ENCODE data around the gene CACHD1. TPM values are rescaled to one million over a fixed set of nuclear protein-coding genes. Genes with fewer than 3 reads are reported as not detected.

The CACHD1 gene
- polyA plus RNA-seq, 4 donors, result 0.81 to 12.5 (median 2.3) TPM

DNA sequence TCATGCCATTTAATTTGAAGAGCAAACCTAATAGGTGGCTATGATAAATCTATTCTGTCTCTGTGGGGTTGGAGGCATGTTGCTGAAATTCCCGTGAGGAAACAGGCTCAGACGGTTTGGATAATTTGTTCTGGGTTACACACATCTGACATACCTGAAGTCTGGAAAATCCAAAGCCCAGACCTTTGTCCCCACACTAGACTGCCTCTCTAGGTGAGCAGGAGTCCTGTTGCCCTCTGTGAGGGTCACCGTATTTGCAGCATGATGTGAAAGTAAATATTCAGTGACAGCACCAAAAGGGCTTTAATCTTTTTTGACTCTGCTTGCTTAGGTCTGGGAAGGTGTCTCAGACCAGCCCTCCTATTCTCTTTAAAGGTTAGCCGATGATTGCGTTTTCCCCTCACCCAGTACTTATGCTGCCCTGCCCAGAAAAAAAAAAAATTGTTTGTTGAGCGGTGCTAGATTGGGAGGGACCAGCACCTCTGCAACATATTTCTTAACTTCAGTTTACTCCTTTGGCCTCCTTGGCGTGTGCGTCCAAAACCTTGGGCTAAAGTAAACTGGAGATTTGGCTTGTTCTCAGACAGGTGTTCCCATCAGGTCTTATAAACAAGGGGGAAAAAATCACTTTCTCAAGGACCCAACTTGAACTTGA is 67.0 kb downstream of the CACHD1 start:
- no peak overlapping the region for H3K4me3 ChIP-seq (ENCODE audit: low read depth in 1 of 3, low read length in 3 of 3)
- no peaks in the 10 kb centered on the region for H3K36me3 ChIP-seq (ENCODE audit: control insufficient read depth in 3 of 3, insufficient read depth in 2 of 3, low read depth in 1 of 3, low read length in 3 of 3)
- no peaks in the 10 kb centered on the region for H3K27me3 ChIP-seq (ENCODE audit: control insufficient read depth in 3 of 3, insufficient read depth in 3 of 3, low read length in 3 of 3)
- WGBS, 3 donors, result 19 to 59% (median 43%) methylated on average over 8 of the region's 8 CpGs
- FAIRE-seq (no peak), DNase-seq (peak; percentile 36 to 48)
- H3K9me3 ChIP-seq (ENCODE audit: control insufficient read depth in 2 of 2, insufficient read depth in 1 of 2, low read depth in 1 of 2, low read length in 1 of 2), result peaks cover 0 to 3% of the 10 kb centered on the region in 2 donors
- H3K27ac ChIP-seq (ENCODE audit: low read depth in 1 of 3, low read length in 2 of 3), result no peak overlapping the region
- H3K4me1 ChIP-seq (ENCODE audit: control insufficient read depth in 3 of 3, insufficient read depth in 2 of 3, low read depth in 1 of 3, low read length in 2 of 3), result peaks cover 0 to 22% (median 10%) of the 10 kb centered on the region in 3 donors

DNA sequence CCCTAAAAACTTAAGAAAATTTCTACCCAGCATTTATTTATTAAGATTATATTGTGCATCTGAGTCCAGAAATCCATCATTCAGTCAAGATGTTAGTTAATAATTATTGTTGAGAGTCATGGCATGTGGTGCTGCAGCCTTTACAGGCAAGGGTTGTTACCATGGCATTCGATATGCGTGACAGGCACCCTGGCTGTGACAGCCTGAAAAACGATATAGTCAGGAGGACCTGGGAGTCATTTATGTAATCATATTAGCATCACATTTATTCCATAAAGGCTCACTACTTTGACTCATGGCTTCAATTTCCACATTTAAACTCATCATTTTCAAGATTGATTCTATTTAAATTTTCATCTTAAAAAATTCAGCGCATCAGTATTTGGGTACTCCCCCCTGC is 68.0 kb downstream of the CACHD1 start:
- no peak for FAIRE-seq
- H3K4me3 ChIP-seq (ENCODE audit: low read depth in 1 of 3, low read length in 3 of 3), result no peak overlapping the region
- H3K4me1 ChIP-seq (ENCODE audit: control insufficient read depth in 3 of 3, insufficient read depth in 2 of 3, low read depth in 1 of 3, low read length in 2 of 3), result peaks cover 0 to 22% (median 10%) of the 10 kb centered on the region in 3 donors
- no peak overlapping the region for H3K27ac ChIP-seq (ENCODE audit: low read depth in 1 of 3, low read length in 2 of 3)
- H3K36me3 ChIP-seq (ENCODE audit: control insufficient read depth in 3 of 3, insufficient read depth in 2 of 3, low read depth in 1 of 3, low read length in 3 of 3), result no peaks in the 10 kb centered on the region
- no peak for DNase-seq
- WGBS, 3 donors, result 80 to 85% (median 83%) methylated on average over 4 of the region's 4 CpGs
- H3K9me3 ChIP-seq (ENCODE audit: control insufficient read depth in 2 of 2, insufficient read depth in 1 of 2, low read depth in 1 of 2, low read length in 1 of 2), result peaks cover 0 to 3% of the 10 kb centered on the region in 2 donors
- no peaks in the 10 kb centered on the region for H3K27me3 ChIP-seq (ENCODE audit: control insufficient read depth in 3 of 3, insufficient read depth in 3 of 3, low read length in 3 of 3)

DNA sequence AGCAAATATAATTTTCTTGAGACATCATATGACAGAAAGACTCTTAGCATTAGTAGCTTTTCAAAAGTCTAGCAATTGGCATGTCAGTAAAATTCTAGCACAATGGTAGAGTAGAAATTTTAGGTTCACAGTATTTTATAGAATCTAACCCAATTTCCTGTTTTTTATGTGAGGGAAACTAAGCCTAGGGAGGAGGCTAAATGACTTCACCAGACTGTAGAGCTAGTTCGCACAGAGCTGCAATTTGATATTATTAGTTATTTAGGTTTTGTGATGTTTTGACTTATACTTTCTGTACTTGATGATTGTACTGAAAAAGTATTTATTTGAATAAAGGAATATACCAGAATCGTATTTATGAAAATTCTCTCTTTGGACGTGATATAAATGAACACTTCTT is 68.5 kb downstream of the CACHD1 start:
- Histone ChIP-seq H3K27ac (ENCODE audit: low read depth in 1 of 3, low read length in 2 of 3) (no peak overlapping the region), H3K9me3 (ENCODE audit: control insufficient read depth in 2 of 2, insufficient read depth in 1 of 2, low read depth in 1 of 2, low read length in 1 of 2) (peaks cover 0 to 3% of the 10 kb centered on the region in 2 donors), H3K36me3 (ENCODE audit: control insufficient read depth in 3 of 3, insufficient read depth in 2 of 3, low read depth in 1 of 3, low read length in 3 of 3) (no peaks in the 10 kb centered on the region), H3K4me3 (ENCODE audit: low read depth in 1 of 3, low read length in 3 of 3) (no peak overlapping the region), H3K27me3 (ENCODE audit: control insufficient read depth in 3 of 3, insufficient read depth in 3 of 3, low read length in 3 of 3) (no peaks in the 10 kb centered on the region), H3K4me1 (ENCODE audit: control insufficient read depth in 3 of 3, insufficient read depth in 2 of 3, low read depth in 1 of 3, low read length in 2 of 3) (peaks cover 0 to 22% (median 10%) of the 10 kb centered on the region in 3 donors)
- WGBS, 3 donors, result 75 to 89% (median 89%) methylated on average over 3 of the region's 3 CpGs
- DNase-seq (no peak), FAIRE-seq (no peak)

DNA sequence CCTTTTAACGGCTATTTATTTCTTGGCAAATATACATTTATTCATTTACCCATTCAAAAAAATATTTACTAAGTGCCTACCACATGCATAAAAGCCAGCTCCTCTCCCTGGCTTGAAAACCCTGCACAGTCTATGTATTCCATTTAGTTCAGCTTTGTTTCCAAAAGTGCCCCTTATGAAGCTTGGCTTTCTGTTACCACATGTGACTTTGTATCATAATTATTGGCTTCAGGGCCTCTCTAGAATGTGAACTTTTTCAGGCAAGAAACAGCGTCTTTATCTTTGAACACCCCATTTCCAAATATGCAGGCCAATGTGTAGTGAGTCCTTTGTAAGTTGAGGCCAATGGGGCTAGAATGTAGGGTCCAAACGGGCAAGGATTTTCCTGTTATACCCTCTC is 69.4 kb downstream of the CACHD1 start:
- Histone ChIP-seq H3K9me3 (ENCODE audit: control insufficient read depth in 2 of 2, insufficient read depth in 1 of 2, low read depth in 1 of 2, low read length in 1 of 2) (peaks cover 0 to 3% of the 10 kb centered on the region in 2 donors), H3K27ac (ENCODE audit: low read depth in 1 of 3, low read length in 2 of 3) (no peak overlapping the region), H3K4me1 (ENCODE audit: control insufficient read depth in 3 of 3, insufficient read depth in 2 of 3, low read depth in 1 of 3, low read length in 2 of 3) (peaks cover 0 to 22% (median 10%) of the 10 kb centered on the region in 3 donors), H3K27me3 (ENCODE audit: control insufficient read depth in 3 of 3, insufficient read depth in 3 of 3, low read length in 3 of 3) (no peaks in the 10 kb centered on the region), H3K4me3 (ENCODE audit: low read depth in 1 of 3, low read length in 3 of 3) (no peak overlapping the region), H3K36me3 (ENCODE audit: control insufficient read depth in 3 of 3, insufficient read depth in 2 of 3, low read depth in 1 of 3, low read length in 3 of 3) (no peaks in the 10 kb centered on the region)
- no peak for DNase-seq
- 49 to 57% (median 50%) methylated on average over 3 of the region's 3 CpGs for WGBS, 3 donors
- no peak for FAIRE-seq

DNA sequence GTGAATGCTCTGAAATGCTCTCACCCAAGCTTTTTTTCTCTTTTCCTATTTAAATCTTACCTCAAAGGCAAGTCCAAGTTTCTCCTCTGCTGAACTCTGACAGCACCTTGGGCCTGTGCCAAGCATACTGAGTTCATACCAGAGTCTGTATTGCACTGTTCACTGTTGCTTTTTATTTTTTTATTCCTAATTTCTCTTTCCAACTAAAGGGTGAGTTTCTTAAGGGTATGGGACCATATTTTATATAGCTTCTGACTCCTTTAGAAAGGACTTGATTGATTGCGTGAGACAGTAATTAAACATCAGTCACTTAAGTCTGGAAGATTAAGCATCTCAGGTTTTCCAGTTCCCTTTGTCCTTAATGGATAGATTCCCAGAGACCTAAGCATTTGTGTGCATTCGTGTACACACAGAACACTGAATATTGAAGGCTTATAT is 69.9 kb downstream of the CACHD1 start:
- H3K4me1 ChIP-seq (ENCODE audit: control insufficient read depth in 3 of 3, insufficient read depth in 2 of 3, low read depth in 1 of 3, low read length in 2 of 3), result peaks cover 0 to 22% (median 10%) of the 10 kb centered on the region in 3 donors
- DNase-seq (peak; percentile 45 to 54), FAIRE-seq (no peak)
- no peaks in the 10 kb centered on the region for H3K36me3 ChIP-seq (ENCODE audit: control insufficient read depth in 3 of 3, insufficient read depth in 2 of 3, low read depth in 1 of 3, low read length in 3 of 3)
- no peaks in the 10 kb centered on the region for H3K27me3 ChIP-seq (ENCODE audit: control insufficient read depth in 3 of 3, insufficient read depth in 3 of 3, low read length in 3 of 3)
- no peak overlapping the region for H3K4me3 ChIP-seq (ENCODE audit: low read depth in 1 of 3, low read length in 3 of 3)
- H3K27ac ChIP-seq (ENCODE audit: low read depth in 1 of 3, low read length in 2 of 3), result no peak overlapping the region
- no peaks in the 10 kb centered on the region for H3K9me3 ChIP-seq (ENCODE audit: control insufficient read depth in 2 of 2, insufficient read depth in 1 of 2, low read depth in 1 of 2, low read length in 1 of 2)
- WGBS, 3 donors, result 41 to 62% (median 47%) methylated on average over 2 of the region's 2 CpGs

DNA sequence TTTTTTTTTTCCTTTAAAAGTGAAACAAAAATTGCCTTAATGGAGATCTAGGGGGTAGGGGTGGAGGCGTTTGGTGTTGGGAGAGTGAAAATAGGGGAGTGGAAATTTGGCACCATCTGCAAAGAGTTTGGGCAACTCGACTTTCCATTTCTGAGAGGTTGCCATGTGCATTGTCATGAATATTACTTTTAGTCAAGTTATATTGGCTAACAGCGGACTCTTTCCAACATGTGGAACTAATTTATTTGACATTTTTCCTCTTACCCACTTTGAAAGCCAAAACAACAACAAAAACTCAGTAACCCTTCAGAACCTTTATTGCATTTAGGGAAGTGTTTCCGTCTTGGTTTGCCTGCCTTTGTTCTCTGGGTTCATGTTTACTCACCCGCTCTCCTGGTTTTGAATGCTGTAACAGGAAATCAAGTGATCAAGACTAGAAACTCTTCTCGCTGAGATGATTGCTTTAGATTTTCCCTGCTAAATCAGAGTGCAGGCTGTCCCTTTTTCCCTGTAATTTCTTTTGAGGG is 70.4 kb downstream of the CACHD1 start:
- H3K4me1 ChIP-seq (ENCODE audit: control insufficient read depth in 3 of 3, insufficient read depth in 2 of 3, low read depth in 1 of 3, low read length in 2 of 3), result peaks cover 0 to 22% (median 10%) of the 10 kb centered on the region in 3 donors
- peak in 1 of 2 donors; percentile 40 for DNase-seq
- 36 to 48% (median 37%) methylated on average over 6 of the region's 6 CpGs for WGBS, 3 donors
- peak overlapping the region in 1 of 3 donors; percentile 21 for H3K27ac ChIP-seq (ENCODE audit: low read depth in 1 of 3, low read length in 2 of 3)
- no peaks in the 10 kb centered on the region for H3K9me3 ChIP-seq (ENCODE audit: control insufficient read depth in 2 of 2, insufficient read depth in 1 of 2, low read depth in 1 of 2, low read length in 1 of 2)
- no peaks in the 10 kb centered on the region for H3K27me3 ChIP-seq (ENCODE audit: control insufficient read depth in 3 of 3, insufficient read depth in 3 of 3, low read length in 3 of 3)
- no peak overlapping the region for H3K4me3 ChIP-seq (ENCODE audit: low read depth in 1 of 3, low read length in 3 of 3)
- FAIRE-seq, result no peak
- H3K36me3 ChIP-seq (ENCODE audit: control insufficient read depth in 3 of 3, insufficient read depth in 2 of 3, low read depth in 1 of 3, low read length in 3 of 3), result no peaks in the 10 kb centered on the region

DNA sequence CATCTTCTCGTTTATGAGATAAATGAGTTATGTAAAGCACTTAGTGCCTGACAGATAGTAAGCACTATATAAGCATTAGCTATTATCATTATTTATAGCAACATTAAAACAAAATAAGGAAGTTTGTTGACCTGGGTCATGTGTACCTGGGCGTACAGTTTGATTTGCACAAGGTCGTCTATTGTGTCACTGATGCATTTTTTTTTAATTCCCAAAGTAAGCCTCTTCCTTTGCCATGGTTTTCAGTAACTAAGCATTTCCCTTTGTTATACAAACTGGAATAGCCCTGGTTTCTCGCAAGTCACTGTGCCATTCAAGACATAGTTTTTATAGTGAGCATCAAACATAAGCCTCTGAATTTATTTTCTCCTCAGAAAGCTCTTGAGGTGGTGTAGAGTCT is 72.2 kb downstream of the CACHD1 start:
- FAIRE-seq (no peak), DNase-seq (no peak)
- Histone ChIP-seq H3K9me3 (ENCODE audit: control insufficient read depth in 2 of 2, insufficient read depth in 1 of 2, low read depth in 1 of 2, low read length in 1 of 2) (no peaks in the 10 kb centered on the region), H3K27me3 (ENCODE audit: control insufficient read depth in 3 of 3, insufficient read depth in 3 of 3, low read length in 3 of 3) (no peaks in the 10 kb centered on the region), H3K4me3 (ENCODE audit: low read depth in 1 of 3, low read length in 3 of 3) (no peak overlapping the region), H3K4me1 (ENCODE audit: control insufficient read depth in 3 of 3, insufficient read depth in 2 of 3, low read depth in 1 of 3, low read length in 2 of 3) (peaks cover 0 to 11% (median 1%) of the 10 kb centered on the region in 3 donors), H3K36me3 (ENCODE audit: control insufficient read depth in 3 of 3, insufficient read depth in 2 of 3, low read depth in 1 of 3, low read length in 3 of 3) (no peaks in the 10 kb centered on the region), H3K27ac (ENCODE audit: low read depth in 1 of 3, low read length in 2 of 3) (no peak overlapping the region)
- 40 to 63% (median 52%) methylated on average over 4 of the region's 4 CpGs for WGBS, 3 donors

DNA sequence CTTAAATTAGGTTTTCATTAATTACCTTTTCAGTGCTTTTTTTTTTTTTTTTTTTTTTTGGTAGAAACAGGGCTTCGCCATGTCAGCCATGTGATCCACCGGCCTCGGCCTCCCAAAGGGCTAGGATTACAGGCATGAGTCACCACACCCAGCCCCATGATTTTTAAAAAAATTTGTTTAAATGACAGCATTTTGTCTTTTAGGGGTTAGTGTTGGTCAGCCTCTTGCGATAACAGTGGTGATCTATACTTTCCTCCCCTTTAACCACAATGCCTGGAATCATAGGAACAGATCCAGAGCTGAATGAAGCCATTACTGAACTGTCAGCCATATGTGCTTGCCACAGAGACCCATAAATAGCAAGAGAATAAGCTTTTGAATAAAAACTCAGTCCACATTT is 73.9 kb downstream of the CACHD1 start:
- 77 to 94% (median 89%) methylated on average over 4 of the region's 4 CpGs for WGBS, 3 donors
- no peaks in the 10 kb centered on the region for H3K27me3 ChIP-seq (ENCODE audit: control insufficient read depth in 3 of 3, insufficient read depth in 3 of 3, low read length in 3 of 3)
- FAIRE-seq (no peak), DNase-seq (no peak)
- peaks cover 0 to 8% (median 0%) of the 10 kb centered on the region in 3 donors for H3K4me1 ChIP-seq (ENCODE audit: control insufficient read depth in 3 of 3, insufficient read depth in 2 of 3, low read depth in 1 of 3, low read length in 2 of 3)
- H3K27ac ChIP-seq (ENCODE audit: low read depth in 1 of 3, low read length in 2 of 3), result no peak overlapping the region
- no peaks in the 10 kb centered on the region for H3K36me3 ChIP-seq (ENCODE audit: control insufficient read depth in 3 of 3, insufficient read depth in 2 of 3, low read depth in 1 of 3, low read length in 3 of 3)
- no peak overlapping the region for H3K4me3 ChIP-seq (ENCODE audit: low read depth in 1 of 3, low read length in 3 of 3)
- no peaks in the 10 kb centered on the region for H3K9me3 ChIP-seq (ENCODE audit: control insufficient read depth in 2 of 2, insufficient read depth in 1 of 2, low read depth in 1 of 2, low read length in 1 of 2)

Data from small intestine (tissue), 7 donors.